CD14-positive monocyte (primary cell): ENCODE data around the gene GAPVD1. TPM values are rescaled to one million over a fixed set of nuclear protein-coding genes. Genes with fewer than 3 reads are reported as not detected.
A peak's percentile ranks its signal among the peaks of the same experiment; 100 is the strongest.

Source experiments
- DNase-seq, 3 donors: peaks; one replicate each; pipeline ENCODE4 v3.0.0-alpha.2; 2011 to 2022
- H2AFZ ChIP-seq: 2 replicates; pipeline ENCODE4 v1.6.0; 2012; ENCODE audit warnings: mild to moderate bottlenecking, low read depth, low read length, inconsistent platforms; ENCODE audit not compliant: insufficient read depth, poor library complexity, severe bottlenecking
- H3K27ac ChIP-seq, 2 donors: 1 replicate in 1 of 2; 2 replicates in 1 of 2; pipeline ENCODE4 v1.5.1; 2012 to 2013; ENCODE audit warnings: low read length in 2 of 2, control low read depth in 1 of 2, inconsistent platforms in 1 of 2, low read depth in 1 of 2, mild to moderate bottlenecking in 1 of 2
- H3K27me3 ChIP-seq, 2 donors: one replicate each; pipeline versions ENCODE4 v1.6.0 to v1.6.1; 2011 to 2013; ENCODE audit warnings: low read length in 2 of 2; ENCODE audit not compliant: control insufficient read depth in 2 of 2, insufficient read depth in 2 of 2
- H3K36me3 ChIP-seq, 2 donors: replicated peaks in 1 of 2; 1 replicate in 1 of 2; 2 replicates in 1 of 2; pipeline versions ENCODE4 v1.5.1 to v1.6.1; 2012 to 2013; ENCODE audit warnings: low read length in 2 of 2, control low read depth in 1 of 2, inconsistent platforms in 1 of 2, mild to moderate bottlenecking in 1 of 2; ENCODE audit not compliant: insufficient read depth in 2 of 2, control insufficient read depth in 1 of 2
- H3K4me1 ChIP-seq, 2 donors: 1 replicate in 1 of 2; 2 replicates in 1 of 2; pipeline versions ENCODE4 v1.5.1 to v1.6.1; 2012 to 2013; ENCODE audit warnings: low read length in 2 of 2, control low read depth in 1 of 2, inconsistent platforms in 1 of 2, mild to moderate bottlenecking in 1 of 2, moderate library complexity in 1 of 2; ENCODE audit not compliant: insufficient read depth in 2 of 2, control insufficient read depth in 1 of 2
- H3K4me2 ChIP-seq: replicated peaks from 2 replicates; pipeline ENCODE3; 2012; ENCODE audit warnings: low read length, moderate library complexity, mild to moderate bottlenecking; ENCODE audit not compliant: poor library complexity, severe bottlenecking; ENCODE audit errors: extremely low read depth
- H3K4me3 ChIP-seq, 3 experiments: fragments of 200-600 bp in 1 of 3; sonication (generic) in 1 of 3; replicated peaks in 1 of 3; 1 replicate in 2 of 3; 2 replicates in 1 of 3; pipeline ENCODE4 v1.5.1; 2011 to 2013; ENCODE audit warnings: low read length in 3 of 3, mild to moderate bottlenecking in 3 of 3, control low read depth in 2 of 3, low read depth in 2 of 3, inconsistent platforms in 1 of 3, moderate library complexity in 1 of 3
- H3K79me2 ChIP-seq: 2 replicates; pipeline ENCODE4 v1.6.0; 2012; ENCODE audit warnings: mild to moderate bottlenecking, control low read depth, inconsistent platforms, low read length, moderate library complexity; ENCODE audit not compliant: insufficient read depth
- H3K9ac ChIP-seq: 2 replicates; pipeline ENCODE4 v1.6.0; 2017; ENCODE audit warnings: low read length, mild to moderate bottlenecking; ENCODE audit not compliant: insufficient read depth, poor library complexity, severe bottlenecking
- H3K9me3 ChIP-seq, 2 donors: replicated peaks in 1 of 2; 1 replicate in 1 of 2; 2 replicates in 1 of 2; pipeline versions ENCODE4 v1.5.1 to v1.6.1; 2012 to 2013; ENCODE audit warnings: low read length in 2 of 2, control low read depth in 1 of 2; ENCODE audit not compliant: control insufficient read depth in 1 of 2, insufficient read depth in 1 of 2
- H4K20me1 ChIP-seq: 2 replicates; pipeline ENCODE4 v1.6.0; 2012; ENCODE audit warnings: mild to moderate bottlenecking, low read length, control low read depth, moderate library complexity; ENCODE audit not compliant: insufficient read depth
- H3K27ac Mint-ChIP-seq, 7 donors: one replicate each; pipeline ENCODE4 v1.8.0; 2020; ENCODE audit warnings: mild to moderate bottlenecking in 7 of 7, mixed read lengths in 7 of 7, moderate library complexity in 6 of 7, inconsistent platforms in 2 of 7
- H3K27me3 Mint-ChIP-seq, 3 donors: one replicate each; pipeline ENCODE4 v1.8.0; 2021 to 2022; ENCODE audit warnings: low read depth in 3 of 3, mild to moderate bottlenecking in 3 of 3, mixed read lengths in 3 of 3, moderate library complexity in 3 of 3, inconsistent platforms in 1 of 3
- H3K36me3 Mint-ChIP-seq, 2 donors: one replicate each; pipeline ENCODE4 v1.8.0; 2020; ENCODE audit warnings: mixed read lengths in 2 of 2, inconsistent platforms in 1 of 2, mild to moderate bottlenecking in 1 of 2
- H3K4me1 Mint-ChIP-seq: one replicate; pipeline ENCODE4 v1.8.0; 2020; ENCODE audit warnings: mild to moderate bottlenecking, mixed read lengths
- H3K4me3 Mint-ChIP-seq, 2 donors: one replicate each; pipeline ENCODE4 v1.8.0; 2020; ENCODE audit warnings: mild to moderate bottlenecking in 2 of 2, mixed read lengths in 2 of 2, moderate library complexity in 1 of 2
- H3K9me3 Mint-ChIP-seq, 7 donors: one replicate each; pipeline ENCODE4 v1.8.0; 2020 to 2022; ENCODE audit warnings: mixed read lengths in 7 of 7, mild to moderate bottlenecking in 6 of 7, moderate library complexity in 6 of 7, inconsistent platforms in 2 of 7
- WGBS: methylation state at CpG from one replicate; pipeline ENCODE4 v1.1.5; 2013; ENCODE audit warnings: missing lambda C conversion rate; ENCODE audit not compliant: insufficient coverage; 5-methylcytosine and 5-hydroxymethylcytosine counted together
- intact Hi-C, 2 donors: fragments of 100-400 bp; cut with micrococcal nuclease; formaldehyde crosslinking; loops; one replicate each; pipeline versions ENCODE4 v1.15.0 to v1.15.1; 2023
- polyA plus RNA-seq, 3 donors: library from polyadenylated mRNA; depleted of rRNA in 1 of 3; unstranded in 2 of 3; stranded (reverse) in 1 of 3; fragments of 300-500 nt in 2 of 3; fragments of >200 nt in 1 of 3; fragmentation: Illumina TruSeq in 2 of 3; gene quantifications; 1 replicate in 2 of 3; 2 replicates in 1 of 3; pipeline ENCODE4 v1.2.3, GENCODE V29; 2012 to 2021
- TF ChIP-seq, protein P1 (sequence below): fragments of 200-600 bp; IDR thresholded peaks from one replicate; pipeline ENCODE4 v1.8.0; 2022; ENCODE audit warnings: antibody characterized with exemption, mild to moderate bottlenecking

GAPVD1 gene
- polyA plus RNA-seq, 3 donors, result 18.7 to 49.2 (median 30.5) TPM

DNA sequence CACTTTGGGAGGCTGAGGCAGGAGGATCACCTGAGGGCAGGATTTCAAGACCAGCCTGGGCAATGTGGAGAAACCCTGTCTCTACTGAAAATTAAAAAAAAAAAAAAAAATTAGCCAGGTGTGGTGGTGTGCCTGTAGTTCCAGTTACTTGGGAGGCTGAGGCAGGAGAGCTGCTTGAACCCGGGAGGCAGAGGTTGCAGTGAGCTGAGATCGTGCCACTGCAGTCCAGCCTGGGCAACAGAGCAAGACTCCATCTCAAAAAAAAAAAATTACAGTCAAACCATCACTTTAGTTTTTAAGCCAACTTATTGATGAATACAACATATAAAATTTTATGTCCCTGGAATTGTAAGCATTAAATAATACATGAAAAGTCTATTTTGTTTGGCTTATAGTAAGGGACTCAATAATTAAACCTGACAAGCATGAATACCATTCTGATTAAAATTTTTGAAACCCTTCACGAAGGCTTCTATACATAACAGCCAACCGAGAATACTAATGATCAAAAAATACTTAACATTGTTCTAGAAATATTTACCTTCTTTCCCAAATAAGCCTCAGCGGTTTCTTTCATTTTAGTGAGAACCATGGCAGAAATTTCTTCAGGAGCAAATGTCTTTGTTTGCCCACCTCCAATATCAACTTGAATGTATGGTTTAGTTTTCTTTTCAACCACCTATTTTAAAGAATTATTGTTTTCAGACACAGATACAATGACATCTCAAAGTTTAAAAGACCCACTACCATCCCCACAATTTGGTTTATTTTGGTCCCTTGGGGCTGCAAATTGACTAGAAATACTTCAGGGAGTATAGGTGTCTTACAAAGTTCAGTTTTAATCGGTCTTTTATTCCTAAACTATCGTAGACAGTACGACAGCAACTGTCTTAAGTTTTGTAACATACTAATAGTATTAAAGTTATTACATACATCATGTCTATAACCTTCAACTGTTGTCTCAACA, 21.7 kb upstream of the GAPVD1 start:
- peaks cover 0 to 3% (median 0%) of the 10 kb centered on the region in 7 donors for H3K9me3 Mint-ChIP-seq
- DNase-seq, result no peak
- Histone ChIP-seq H2AFZ (no peak overlapping the region), H3K4me3 (peak overlapping the region; percentile 71 to 97 (median 94)), H3K27ac (peak overlapping the region; percentile 95 to 99), H3K4me2 (peak overlapping the region; percentile 89), H3K9ac (peak overlapping the region; percentile 99), H3K27me3 (no peaks in the 10 kb centered on the region), H3K4me1 (peaks cover 40 to 72% of the 10 kb centered on the region in 2 donors), H3K36me3 (peaks cover 46 to 51% of the 10 kb centered on the region in 2 donors), H3K79me2 (peaks cover 70% of the 10 kb centered on the region), H4K20me1 (peaks cover 62% of the 10 kb centered on the region), H3K9me3 (no peaks in the 10 kb centered on the region)
- H3K4me1 Mint-ChIP-seq, result peaks cover 57% of the 10 kb centered on the region
- peaks cover 52 to 56% of the 10 kb centered on the region in 2 donors for H3K36me3 Mint-ChIP-seq
- WGBS, result 60% methylated on average over 2 of the region's 8 CpGs
- TF ChIP-seq, protein P1, sequence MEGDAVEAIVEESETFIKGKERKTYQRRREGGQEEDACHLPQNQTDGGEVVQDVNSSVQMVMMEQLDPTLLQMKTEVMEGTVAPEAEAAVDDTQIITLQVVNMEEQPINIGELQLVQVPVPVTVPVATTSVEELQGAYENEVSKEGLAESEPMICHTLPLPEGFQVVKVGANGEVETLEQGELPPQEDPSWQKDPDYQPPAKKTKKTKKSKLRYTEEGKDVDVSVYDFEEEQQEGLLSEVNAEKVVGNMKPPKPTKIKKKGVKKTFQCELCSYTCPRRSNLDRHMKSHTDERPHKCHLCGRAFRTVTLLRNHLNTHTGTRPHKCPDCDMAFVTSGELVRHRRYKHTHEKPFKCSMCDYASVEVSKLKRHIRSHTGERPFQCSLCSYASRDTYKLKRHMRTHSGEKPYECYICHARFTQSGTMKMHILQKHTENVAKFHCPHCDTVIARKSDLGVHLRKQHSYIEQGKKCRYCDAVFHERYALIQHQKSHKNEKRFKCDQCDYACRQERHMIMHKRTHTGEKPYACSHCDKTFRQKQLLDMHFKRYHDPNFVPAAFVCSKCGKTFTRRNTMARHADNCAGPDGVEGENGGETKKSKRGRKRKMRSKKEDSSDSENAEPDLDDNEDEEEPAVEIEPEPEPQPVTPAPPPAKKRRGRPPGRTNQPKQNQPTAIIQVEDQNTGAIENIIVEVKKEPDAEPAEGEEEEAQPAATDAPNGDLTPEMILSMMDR, result no peak
- intact Hi-C loops, result loop anchor here (2.0 to 5.0 kb wide), 5 partner anchors 21 to 53 kb away; partner anchors contain the start of genes GAPVD1 (in 2 of the 2), PPP6C (in 2 of the 2) and RABEPK (in 1 of the 2)
- no peaks in the 10 kb centered on the region for H3K27me3 Mint-ChIP-seq
- H3K4me3 Mint-ChIP-seq, result peak overlapping the region; percentile 98 to 99
- peak overlapping the region; percentile 96 to 100 (median 99) for H3K27ac Mint-ChIP-seq

DNA sequence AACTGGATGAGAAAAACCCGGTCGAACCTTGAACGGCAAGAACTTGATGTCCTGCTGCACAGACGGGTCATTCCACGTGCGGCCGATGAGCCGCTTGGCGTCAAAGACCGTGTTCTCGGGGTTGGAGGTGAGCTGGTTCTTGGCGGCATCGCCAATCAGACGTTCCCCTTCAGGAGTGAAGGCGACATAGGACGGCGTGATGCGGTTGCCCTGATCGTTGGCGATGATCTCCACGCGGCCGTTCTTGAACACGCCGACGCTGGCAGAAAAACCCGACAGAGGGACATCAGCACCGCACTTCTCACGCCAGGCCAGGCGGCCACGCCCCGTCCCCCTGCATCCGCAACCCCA, 21.0 kb upstream of the GAPVD1 start:
- Histone ChIP-seq H3K4me1 (peaks cover 40 to 76% of the 10 kb centered on the region in 2 donors), H3K4me2 (peak overlapping the region; percentile 89), H3K36me3 (peaks cover 39 to 44% of the 10 kb centered on the region in 2 donors), H3K27me3 (no peaks in the 10 kb centered on the region), H3K27ac (peak overlapping the region; percentile 95 to 99), H3K9ac (peak overlapping the region; percentile 99), H4K20me1 (peaks cover 55% of the 10 kb centered on the region), H3K9me3 (no peaks in the 10 kb centered on the region), H3K79me2 (peaks cover 66% of the 10 kb centered on the region), H3K4me3 (peak overlapping the region; percentile 71 to 97 (median 94)), H2AFZ (peak overlapping the region; percentile 32)
- Mint-ChIP-seq H3K27me3 (no peaks in the 10 kb centered on the region), H3K9me3 (peaks cover 0 to 3% (median 0%) of the 10 kb centered on the region in 7 donors), H3K4me3 (peak overlapping the region; percentile 98 to 99), H3K27ac (peak overlapping the region; percentile 96 to 100 (median 99)), H3K4me1 (peaks cover 58% of the 10 kb centered on the region), H3K36me3 (peaks cover 47 to 49% of the 10 kb centered on the region in 2 donors)
- WGBS, result under 1% methylated on average over 33 of the region's 33 CpGs
- peak in 2 of 3 donors; percentile 32 to 49 for DNase-seq
- TF ChIP-seq, protein P1, result no peak
- intact Hi-C loops, result loop anchor here (2.0 to 5.0 kb wide), 3 partner anchors 20 to 53 kb away; partner anchors contain the start of genes GAPVD1 (in 2 of the 2) and PPP6C (in 2 of the 2)
